Breast epithelium (tissue), 4 donors: ENCODE data around the gene PRDM11. TPM values are rescaled to one million over a fixed set of nuclear protein-coding genes. Genes with fewer than 3 reads are reported as not detected.
A peak's percentile ranks its signal among the peaks of the same experiment; 100 is the strongest.

Source experiments
- DNase-seq, 2 donors: peaks; one replicate each; pipeline ENCODE4 v3.0.0-alpha.2; 2019; ENCODE audit warnings: low spot score in 2 of 2
- H3K27ac ChIP-seq, 2 donors: fragments of 200-600 bp; sonication (generic) in 1 of 2; one replicate each; pipeline ENCODE4 v1.5.1; 2016 to 2019; ENCODE audit warnings: mild to moderate bottlenecking in 1 of 2
- H3K27me3 ChIP-seq, 2 donors: fragments of 200-600 bp; sonication (generic) in 1 of 2; one replicate each; pipeline versions ENCODE4 v1.5.1 to v1.6.0; 2017 to 2019; ENCODE audit warnings: control low read depth in 1 of 2, mild to moderate bottlenecking in 1 of 2
- H3K36me3 ChIP-seq: fragments of 200-600 bp; one replicate; pipeline ENCODE4 v1.5.1; 2019
- H3K4me1 ChIP-seq, 2 donors: fragments of 200-600 bp; sonication (generic); one replicate each; pipeline ENCODE4 v1.5.1; 2016 to 2019; ENCODE audit warnings: control low read depth in 1 of 2
- H3K4me3 ChIP-seq, 3 donors: fragments of 200-600 bp; sonication (generic); 1 replicate in 2 of 3; 2 replicates in 1 of 3; pipeline ENCODE4 v1.5.1; 2016 to 2019; ENCODE audit warnings: mild to moderate bottlenecking in 3 of 3, moderate library complexity in 2 of 3
- H3K9me3 ChIP-seq, 2 donors: fragments of 200-600 bp; sonication (generic) in 1 of 2; one replicate each; pipeline ENCODE4 v1.5.1; 2016 to 2019; ENCODE audit warnings: control low read depth in 1 of 2
- POLR2A ChIP-seq: fragments of 450-650 bp; IDR thresholded peaks from one replicate; pipeline ENCODE4 v1.6.1; 2016; ENCODE audit warnings: antibody characterized with exemption, mild to moderate bottlenecking, moderate library complexity
- POLR2AphosphoS5 ChIP-seq, 3 donors: sonication (generic); formaldehyde crosslinking; IDR thresholded peaks; one replicate each; pipeline ENCODE4 v1.6.1; 2017; ENCODE audit warnings: antibody characterized with exemption in 3 of 3
- intact Hi-C: fragments of 100-400 bp; cut with DNase I; formaldehyde crosslinking; loops from one replicate; pipeline ENCODE4 v1.15.1; 2023; ENCODE audit warnings: low total_unique reads
- total RNA-seq, 3 donors: library from RNA; depleted of rRNA; stranded (reverse); fragments of >200 nt; gene quantifications; one replicate each; pipeline ENCODE4 v1.1.0, GENCODE V29; 2016
- TF ChIP-seq, protein P1 (sequence below), 3 donors: fragments of 450-650 bp; IDR thresholded peaks; one replicate each; pipeline ENCODE4 v1.5.1; 2016 to 2017; ENCODE audit warnings: antibody characterized with exemption in 3 of 3, mild to moderate bottlenecking in 3 of 3, moderate library complexity in 3 of 3

Gene PRDM11
- total RNA-seq, 3 donors from 2014 or later, result 6.9 to 10.9 (median 10.8) TPM

DNA sequence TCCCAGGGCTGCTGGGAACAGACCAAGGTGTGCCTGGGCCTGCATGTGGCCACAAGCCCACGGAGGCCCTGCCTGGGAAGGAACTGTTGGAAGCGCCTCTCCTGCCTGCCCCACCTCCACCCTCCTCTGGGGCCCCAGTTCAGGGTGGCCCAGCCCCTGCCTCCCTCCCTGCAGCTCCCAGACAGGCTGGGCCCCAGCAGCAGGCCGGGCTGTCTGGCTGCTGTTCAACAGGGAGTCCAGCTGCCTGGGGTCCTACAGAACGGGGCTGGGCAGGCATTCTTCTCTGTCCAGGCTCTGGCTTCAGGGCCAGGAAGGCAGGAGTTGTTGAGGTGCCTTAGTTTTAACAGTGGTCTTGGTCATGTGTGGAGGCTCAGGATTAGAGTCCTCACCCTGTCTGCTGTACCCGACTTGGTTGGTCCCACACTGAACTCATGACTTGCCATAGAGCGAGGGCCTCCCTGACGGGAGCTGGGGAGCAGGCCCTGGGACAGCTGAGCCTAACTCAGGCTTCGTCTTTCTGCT is 11.8 kb downstream of the PRDM11 start:
- H3K27me3 ChIP-seq, result no peaks in the 10 kb centered on the region
- peak overlapping the region; percentile 55 to 59 for H3K27ac ChIP-seq
- H3K9me3 ChIP-seq, result no peaks in the 10 kb centered on the region
- no peaks in the 10 kb centered on the region for H3K36me3 ChIP-seq
- peak in 1 of 2 donors; percentile 46 for DNase-seq
- peaks cover 14 to 15% of the 10 kb centered on the region in 2 donors for H3K4me1 ChIP-seq
- H3K4me3 ChIP-seq, result no peak overlapping the region
- TF ChIP-seq POLR2AphosphoS5 (IDR thresholded peaks at IDR 0.05) (no peak), POLR2A (no peak)
- TF ChIP-seq, protein P1, sequence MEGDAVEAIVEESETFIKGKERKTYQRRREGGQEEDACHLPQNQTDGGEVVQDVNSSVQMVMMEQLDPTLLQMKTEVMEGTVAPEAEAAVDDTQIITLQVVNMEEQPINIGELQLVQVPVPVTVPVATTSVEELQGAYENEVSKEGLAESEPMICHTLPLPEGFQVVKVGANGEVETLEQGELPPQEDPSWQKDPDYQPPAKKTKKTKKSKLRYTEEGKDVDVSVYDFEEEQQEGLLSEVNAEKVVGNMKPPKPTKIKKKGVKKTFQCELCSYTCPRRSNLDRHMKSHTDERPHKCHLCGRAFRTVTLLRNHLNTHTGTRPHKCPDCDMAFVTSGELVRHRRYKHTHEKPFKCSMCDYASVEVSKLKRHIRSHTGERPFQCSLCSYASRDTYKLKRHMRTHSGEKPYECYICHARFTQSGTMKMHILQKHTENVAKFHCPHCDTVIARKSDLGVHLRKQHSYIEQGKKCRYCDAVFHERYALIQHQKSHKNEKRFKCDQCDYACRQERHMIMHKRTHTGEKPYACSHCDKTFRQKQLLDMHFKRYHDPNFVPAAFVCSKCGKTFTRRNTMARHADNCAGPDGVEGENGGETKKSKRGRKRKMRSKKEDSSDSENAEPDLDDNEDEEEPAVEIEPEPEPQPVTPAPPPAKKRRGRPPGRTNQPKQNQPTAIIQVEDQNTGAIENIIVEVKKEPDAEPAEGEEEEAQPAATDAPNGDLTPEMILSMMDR (IDR thresholded peaks at IDR 0.05), result no peak
- intact Hi-C loops, result no loop called here

DNA sequence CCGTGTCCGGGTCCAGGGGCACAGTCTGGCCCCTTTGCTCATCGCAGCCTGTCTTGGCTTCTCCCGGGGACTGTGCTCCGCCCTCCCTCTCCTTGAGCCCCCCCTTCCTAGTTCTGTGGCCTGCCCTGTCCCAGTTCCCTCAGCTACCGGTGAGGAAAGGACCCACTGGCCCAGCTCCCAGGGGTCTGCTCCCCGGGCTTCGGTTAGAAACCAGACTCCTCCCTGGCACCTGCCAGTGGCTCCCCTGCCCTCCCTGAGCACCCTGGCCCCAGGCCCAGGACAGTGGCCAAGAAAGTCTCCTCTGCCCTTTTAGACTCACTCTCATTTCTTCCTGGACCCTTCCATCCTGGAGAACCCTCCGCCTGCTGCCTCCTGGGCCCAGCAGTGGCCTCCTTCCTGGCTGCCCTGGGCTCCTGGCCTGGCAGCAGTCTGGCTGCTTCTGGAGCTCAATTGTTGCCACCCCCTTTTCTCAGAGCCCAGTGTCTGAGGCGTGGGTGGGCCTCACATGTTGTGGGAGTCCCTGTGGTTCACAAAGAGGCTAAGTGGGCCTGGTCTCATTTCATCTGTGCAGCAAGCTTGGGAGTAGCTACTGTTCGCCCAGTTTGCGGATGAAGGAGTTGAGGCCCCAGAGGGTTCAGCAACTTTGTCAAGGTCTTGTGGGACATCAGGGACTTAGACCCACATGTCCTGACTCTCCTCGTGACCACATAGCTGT is 12.6 kb downstream of the PRDM11 start:
- Histone ChIP-seq H3K4me3 (no peak overlapping the region), H3K27me3 (no peaks in the 10 kb centered on the region), H3K9me3 (no peaks in the 10 kb centered on the region), H3K36me3 (no peaks in the 10 kb centered on the region), H3K27ac (peak overlapping the region; percentile 55 to 59), H3K4me1 (peaks cover 14 to 15% of the 10 kb centered on the region in 2 donors)
- TF ChIP-seq POLR2AphosphoS5 (IDR thresholded peaks at IDR 0.05) (no peak), POLR2A (no peak)
- TF ChIP-seq, protein P1 (IDR thresholded peaks at IDR 0.05), result no peak
- DNase-seq, result peak in 1 of 2 donors; percentile 41
- intact Hi-C loops, result no loop called here

DNA sequence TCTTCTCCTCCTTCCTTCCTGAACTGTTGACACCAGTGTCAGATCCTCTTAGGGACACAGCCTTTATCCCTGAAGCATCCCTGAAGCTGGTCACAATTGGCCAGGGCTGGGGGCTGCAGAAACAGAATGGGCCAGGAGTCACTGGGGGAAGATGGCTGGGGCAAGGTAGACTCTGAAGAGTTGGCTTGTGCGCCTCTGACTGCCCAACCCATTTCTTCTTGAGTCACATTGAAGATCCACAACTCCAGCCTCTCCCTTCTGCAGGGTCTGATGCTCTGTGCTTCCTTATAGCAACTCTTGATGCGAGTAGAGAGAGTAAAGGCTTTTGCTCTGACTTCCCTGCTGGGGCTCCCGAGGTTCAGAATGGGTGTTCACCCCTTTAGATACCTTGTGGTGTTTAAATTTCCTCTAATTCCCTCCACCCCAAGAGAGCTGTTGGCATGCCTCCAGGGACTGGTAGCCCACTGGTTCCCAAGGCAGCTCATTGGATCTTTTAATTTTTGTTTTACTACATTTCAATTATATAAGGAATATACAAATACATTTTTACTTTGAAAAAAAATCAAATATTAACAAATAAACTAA is 13.4 kb downstream of the PRDM11 start:
- no peaks in the 10 kb centered on the region for H3K27me3 ChIP-seq
- H3K4me1 ChIP-seq, result peaks cover 14 to 15% of the 10 kb centered on the region in 2 donors
- TF ChIP-seq, protein P1 (IDR thresholded peaks at IDR 0.05), result no peak
- TF ChIP-seq POLR2A (no peak), POLR2AphosphoS5 (IDR thresholded peaks at IDR 0.05) (no peak)
- intact Hi-C loops, result no loop called here
- no peaks in the 10 kb centered on the region for H3K9me3 ChIP-seq
- no peak for DNase-seq
- H3K36me3 ChIP-seq, result no peaks in the 10 kb centered on the region
- H3K4me3 ChIP-seq, result no peak overlapping the region
- H3K27ac ChIP-seq, result no peak overlapping the region

DNA sequence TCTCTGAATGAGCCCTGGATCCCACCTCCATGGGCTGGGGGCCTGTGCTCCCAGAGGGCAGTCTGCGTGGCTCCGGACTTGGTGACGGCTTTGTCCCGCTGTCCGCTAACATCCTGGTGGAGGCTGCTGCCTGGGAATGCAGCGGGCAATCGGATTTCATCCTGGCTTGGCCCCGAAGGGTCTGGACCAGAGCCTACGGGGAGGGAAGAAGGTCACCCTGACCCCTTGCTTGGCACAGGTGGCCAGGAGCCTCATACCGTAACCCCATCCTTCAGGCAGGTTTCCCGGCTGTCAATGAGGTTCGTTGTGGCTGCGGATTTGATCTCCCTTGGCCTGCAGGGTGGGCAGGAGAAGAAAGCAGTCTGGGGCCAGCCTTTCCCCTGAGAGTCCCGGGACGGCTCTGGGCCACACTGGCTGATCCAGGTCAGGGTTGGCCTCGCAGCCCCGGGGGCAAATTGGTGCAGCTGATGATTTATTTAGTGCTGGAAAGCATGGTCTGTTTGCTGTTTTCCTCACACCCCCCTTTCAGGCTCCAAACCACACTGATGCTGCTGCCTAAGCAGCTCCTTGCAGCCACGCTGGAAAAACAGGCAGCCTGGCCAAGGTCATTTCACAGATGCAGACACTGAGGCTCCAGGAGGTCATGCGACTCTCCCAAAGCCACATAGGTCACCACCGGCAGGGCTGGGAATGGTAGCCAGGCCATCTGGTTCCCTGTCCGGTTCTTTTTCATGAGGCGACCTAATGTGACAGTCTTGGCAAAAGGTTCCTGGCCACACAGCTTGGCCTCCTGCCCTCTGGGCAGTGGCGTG is 15.0 kb downstream of the PRDM11 start:
- Histone ChIP-seq H3K27ac (peak overlapping the region in 1 of 2 donors; percentile 35), H3K36me3 (no peaks in the 10 kb centered on the region), H3K4me1 (peaks cover 14 to 15% of the 10 kb centered on the region in 2 donors), H3K4me3 (no peak overlapping the region), H3K9me3 (no peaks in the 10 kb centered on the region), H3K27me3 (no peaks in the 10 kb centered on the region)
- DNase-seq, result no peak
- TF ChIP-seq POLR2A (no peak), POLR2AphosphoS5 (IDR thresholded peaks at IDR 0.05) (peak in 1 of 3 donors; percentile 43)
- intact Hi-C loops, result no loop called here

DNA sequence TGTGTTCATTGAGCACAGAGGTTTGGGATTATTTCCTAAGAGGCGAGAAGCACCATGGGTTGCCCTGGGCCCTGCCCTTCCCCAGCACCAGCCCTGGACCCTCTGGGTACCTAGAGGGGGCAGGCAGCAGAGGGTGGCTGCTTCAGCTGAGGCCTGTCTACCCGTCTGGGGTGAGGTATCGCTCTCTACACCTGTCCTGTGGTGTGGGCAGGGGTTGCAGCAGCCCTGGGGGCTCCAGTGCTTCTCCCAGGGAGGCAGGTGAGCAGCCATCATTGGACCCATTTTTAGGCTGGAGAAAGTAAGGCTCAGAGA is 15.6 kb downstream of the PRDM11 start:
- Histone ChIP-seq H3K36me3 (no peaks in the 10 kb centered on the region), H3K4me3 (no peak overlapping the region), H3K27me3 (no peaks in the 10 kb centered on the region), H3K4me1 (peaks cover 14 to 15% of the 10 kb centered on the region in 2 donors), H3K9me3 (no peaks in the 10 kb centered on the region), H3K27ac (peak overlapping the region in 1 of 2 donors; percentile 35)
- DNase-seq, result no peak
- no peak for TF ChIP-seq POLR2A
- no peak for TF ChIP-seq POLR2AphosphoS5 (IDR thresholded peaks at IDR 0.05)
- TF ChIP-seq, protein P1 (IDR thresholded peaks at IDR 0.05), result no peak
- intact Hi-C loops, result no loop called here
